ENCODE measurements around the gene NTRK3.

- TF ChIP-seq, protein P1, sequence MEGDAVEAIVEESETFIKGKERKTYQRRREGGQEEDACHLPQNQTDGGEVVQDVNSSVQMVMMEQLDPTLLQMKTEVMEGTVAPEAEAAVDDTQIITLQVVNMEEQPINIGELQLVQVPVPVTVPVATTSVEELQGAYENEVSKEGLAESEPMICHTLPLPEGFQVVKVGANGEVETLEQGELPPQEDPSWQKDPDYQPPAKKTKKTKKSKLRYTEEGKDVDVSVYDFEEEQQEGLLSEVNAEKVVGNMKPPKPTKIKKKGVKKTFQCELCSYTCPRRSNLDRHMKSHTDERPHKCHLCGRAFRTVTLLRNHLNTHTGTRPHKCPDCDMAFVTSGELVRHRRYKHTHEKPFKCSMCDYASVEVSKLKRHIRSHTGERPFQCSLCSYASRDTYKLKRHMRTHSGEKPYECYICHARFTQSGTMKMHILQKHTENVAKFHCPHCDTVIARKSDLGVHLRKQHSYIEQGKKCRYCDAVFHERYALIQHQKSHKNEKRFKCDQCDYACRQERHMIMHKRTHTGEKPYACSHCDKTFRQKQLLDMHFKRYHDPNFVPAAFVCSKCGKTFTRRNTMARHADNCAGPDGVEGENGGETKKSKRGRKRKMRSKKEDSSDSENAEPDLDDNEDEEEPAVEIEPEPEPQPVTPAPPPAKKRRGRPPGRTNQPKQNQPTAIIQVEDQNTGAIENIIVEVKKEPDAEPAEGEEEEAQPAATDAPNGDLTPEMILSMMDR (IDR thresholded peaks at IDR 0.05; ENCODE audit: insufficient read depth, low read length) = no peak
- no peak for TF ChIP-seq GABPA (IDR thresholded peaks at IDR 0.05; ENCODE audit: low read depth)
Measured at GRCh38 chr15:88193415-88193814, 63.1 kb downstream of the NTRK3 start.
